ENCODE results near the gene SPOUT1. TPM values are rescaled to one million over a fixed set of nuclear protein-coding genes. Genes with fewer than 3 reads are reported as not detected.

Gene SPOUT1
- total RNA-seq, 1 donor from 2014 or later = 55.0 TPM

GRCh38 chr9:128771745-128772519 lies 57.7 kb downstream of the SPOUT1 start, which contains the start of gene ZER1:
ZER1 (minus strand) TSS chr9:128771927; CDS start chr9:128755565, 16,362 bp downstream.
- peak; percentile 93 for DNase-seq (ENCODE audit: low spot score)

DNA sequence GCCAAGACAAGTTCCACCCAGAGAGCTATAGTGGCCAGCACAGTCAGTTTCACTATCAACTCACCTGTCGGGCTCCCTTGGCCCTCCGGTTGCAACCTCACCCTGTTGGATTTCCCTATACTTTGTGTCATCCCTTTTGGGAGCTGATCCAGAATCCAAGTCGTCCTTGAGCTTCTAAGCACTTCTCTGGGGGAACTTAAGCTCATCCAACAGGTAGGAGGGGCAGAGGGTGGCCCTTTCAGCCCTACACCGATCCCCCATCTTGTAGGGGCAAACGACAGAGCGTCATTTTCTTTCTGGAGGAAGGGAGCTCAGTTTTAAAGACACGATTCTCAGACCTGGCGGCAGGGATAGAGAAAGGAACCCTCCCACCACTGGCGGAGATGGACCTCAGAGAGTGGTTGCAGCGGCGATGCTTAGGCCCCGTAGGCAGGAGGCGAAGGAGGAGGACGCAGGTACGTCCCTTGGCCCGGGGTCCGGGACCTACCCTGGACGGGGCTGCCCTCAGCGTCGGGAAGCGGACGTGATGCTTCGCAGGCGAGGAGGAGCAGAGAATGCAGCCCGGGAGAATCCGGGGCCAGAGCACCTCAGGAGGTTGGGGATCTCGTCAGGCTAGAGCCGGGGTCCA lies 58.4 kb downstream of the SPOUT1 start:
- no peak for DNase-seq (ENCODE audit: low spot score)

- DNase-seq (ENCODE audit: low spot score) = no peak
Measured at GRCh38 chr9:128770286-128771030, 59.1 kb downstream of the SPOUT1 start.

Other genes starting within 250 kb of the SPOUT1 start
- 56.7 TPM for gene DYNC2I2, start 172.9 kb downstream of the SPOUT1 start, total RNA-seq
- 198 TPM for gene SET, start 140.6 kb downstream of the SPOUT1 start, total RNA-seq
- gene PKN3, start 127.3 kb downstream of the SPOUT1 start, total RNA-seq = 9.4 TPM
- gene ZDHHC12, start 105.7 kb downstream of the SPOUT1 start, total RNA-seq = 66.2 TPM
- 52.2 TPM for gene ZER1, start 57.9 kb downstream of the SPOUT1 start, total RNA-seq
- gene TBC1D13, start 42.5 kb downstream of the SPOUT1 start, total RNA-seq = 31.0 TPM
- 29.8 TPM for gene ENDOG, start 11.3 kb downstream of the SPOUT1 start, total RNA-seq
- 9.7 TPM for gene KYAT1, start 52.2 kb upstream of the SPOUT1 start, total RNA-seq
- gene LRRC8A, start 52.3 kb upstream of the SPOUT1 start, total RNA-seq = 61.8 TPM
- 14.6 TPM for gene PHYHD1, start 91.2 kb upstream of the SPOUT1 start, total RNA-seq
- gene DOLK, start 117.8 kb upstream of the SPOUT1 start, total RNA-seq = 18.2 TPM
- 28.2 TPM for gene NUP188, start 117.9 kb upstream of the SPOUT1 start, total RNA-seq
- 186 TPM for gene SH3GLB2, start 198.5 kb upstream of the SPOUT1 start, total RNA-seq
- gene MIGA2, start 206.8 kb upstream of the SPOUT1 start, total RNA-seq = 67.3 TPM